Stimulated activated CD8-positive, alpha-beta memory T cell treated with anti-CD3 and anti-CD28 coated beads, Interleukin-4, amount 100 ng/mL, for 1 hour (primary cell): Measurements from ENCODE around the gene SAT1.

ENCODE experiments used
- DNase-seq, 2 donors: peaks; one replicate each; pipeline ENCODE4 v3.0.0-alpha.2; 2020; ENCODE audit warnings: low read depth in 2 of 2, low spot score in 1 of 2

Gene SAT1

GRCh38 chrX:23773601-23774175 is 9.3 kb upstream of the SAT1 start:
- no peak for DNase-seq

DNA sequence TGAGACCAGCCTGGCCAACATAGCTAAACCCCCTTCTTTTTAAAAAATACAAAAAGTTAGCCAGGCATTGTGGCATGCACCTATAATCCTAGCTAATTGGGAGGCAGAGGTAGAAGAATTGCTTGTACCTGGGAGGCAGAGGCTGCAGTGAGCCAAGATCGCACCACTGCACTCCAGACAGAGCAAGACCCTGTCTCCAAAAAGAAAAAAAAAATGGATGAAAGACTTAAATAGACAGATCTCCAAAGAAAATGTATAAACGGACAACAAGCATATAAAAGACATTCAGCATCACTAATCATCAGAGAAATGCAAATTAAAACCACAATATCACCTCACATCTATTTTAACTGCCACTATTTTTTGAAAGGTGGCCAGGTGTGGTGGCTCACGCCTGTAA is 6.6 kb upstream of the SAT1 start:
- no peak for DNase-seq

- no peak for DNase-seq
Observed at GRCh38 chrX:23779025-23779424, 3.9 kb upstream of the SAT1 start.

- DNase-seq = no peak
Observed at GRCh38 chrX:23782455-23782854, 518 bp upstream of the SAT1 start.

- DNase-seq = no peak
Observed at GRCh38 chrX:23783589-23784469, 856 bp downstream of the SAT1 start.

- DNase-seq = no peak
Observed at GRCh38 chrX:23784470-23785331, 1.7 kb downstream of the SAT1 start.

DNA sequence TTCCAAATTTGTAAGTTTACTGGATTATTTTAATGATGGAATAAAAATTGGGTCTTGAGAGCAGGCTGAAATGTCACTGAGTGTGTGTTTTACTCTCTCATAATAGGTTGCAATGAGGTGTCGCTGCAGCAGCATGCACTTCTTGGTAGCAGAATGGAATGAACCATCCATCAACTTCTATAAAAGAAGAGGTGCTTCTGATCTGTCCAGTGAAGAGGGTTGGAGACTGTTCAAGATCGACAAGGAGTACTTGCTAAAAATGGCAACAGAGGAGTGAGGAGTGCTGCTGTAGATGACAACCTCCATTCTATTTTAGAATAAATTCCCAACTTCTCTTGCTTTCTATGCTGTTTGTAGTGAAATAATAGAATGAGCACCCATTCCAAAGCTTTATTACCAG is 2.6 kb downstream of the SAT1 start:
- no peak for DNase-seq

- no peak for DNase-seq
Observed at GRCh38 chrX:23786268-23786815, 3.4 kb downstream of the SAT1 start.

DNA sequence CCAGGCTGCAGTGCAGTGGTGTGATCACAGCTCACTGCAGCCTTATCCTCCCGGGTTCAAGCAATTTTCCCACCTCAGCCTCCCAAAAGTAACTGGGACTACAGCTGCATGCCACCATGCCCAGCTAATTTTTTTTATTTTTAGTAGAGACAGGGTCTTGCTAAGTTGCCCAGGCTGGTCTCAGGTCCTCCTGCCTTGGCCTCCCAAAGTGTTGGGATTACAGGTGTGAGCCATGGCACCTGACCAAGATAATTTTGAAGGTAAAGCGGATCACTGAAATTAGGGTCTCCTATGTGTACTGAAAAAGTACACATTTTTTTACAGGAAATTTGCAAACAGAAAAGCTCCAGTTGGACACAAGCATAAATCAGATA is 4.8 kb downstream of the SAT1 start:
- DNase-seq = no peak

DNA sequence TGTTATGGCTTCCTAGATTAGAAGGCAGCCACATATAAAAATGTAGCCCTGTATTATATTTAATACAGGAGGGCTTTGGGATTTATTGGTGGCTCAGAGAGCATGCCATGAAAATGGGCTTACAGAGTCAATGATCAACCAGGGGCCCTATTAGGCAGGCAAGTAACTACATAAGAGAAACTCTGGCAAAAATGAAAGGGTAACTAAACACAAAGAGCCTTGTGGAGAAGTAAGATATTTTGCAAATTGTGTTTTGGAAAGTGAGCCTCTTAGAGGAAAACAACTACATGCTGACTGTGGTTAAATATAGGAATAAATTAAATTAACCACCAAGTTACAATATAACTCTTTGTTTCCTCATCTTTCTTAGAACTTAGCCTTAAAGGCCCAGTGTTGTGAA is 5.5 kb downstream of the SAT1 start:
- no peak for DNase-seq

DNA sequence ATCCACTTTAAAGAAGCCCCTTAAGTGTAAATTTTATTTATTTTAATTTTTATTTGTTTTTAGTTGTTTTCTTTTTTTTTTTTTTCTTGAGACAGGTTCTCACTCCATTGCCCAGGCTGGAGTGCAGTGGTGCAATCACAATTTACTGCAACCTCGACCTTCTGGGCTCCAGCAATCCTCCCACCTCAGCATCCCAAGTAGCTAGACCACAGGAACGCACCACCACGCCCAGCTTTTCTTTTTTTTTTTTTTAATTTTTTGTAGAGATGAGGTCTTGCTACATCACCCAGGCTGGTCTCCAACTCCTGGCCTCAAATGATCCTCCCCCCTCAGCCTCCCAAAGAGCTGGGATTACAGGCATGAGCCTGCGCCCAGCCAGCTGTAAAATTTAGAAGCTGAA is 6.0 kb downstream of the SAT1 start:
- DNase-seq = no peak

- DNase-seq = no peak
Observed at GRCh38 chrX:23789386-23790154, 6.6 kb downstream of the SAT1 start.

DNA sequence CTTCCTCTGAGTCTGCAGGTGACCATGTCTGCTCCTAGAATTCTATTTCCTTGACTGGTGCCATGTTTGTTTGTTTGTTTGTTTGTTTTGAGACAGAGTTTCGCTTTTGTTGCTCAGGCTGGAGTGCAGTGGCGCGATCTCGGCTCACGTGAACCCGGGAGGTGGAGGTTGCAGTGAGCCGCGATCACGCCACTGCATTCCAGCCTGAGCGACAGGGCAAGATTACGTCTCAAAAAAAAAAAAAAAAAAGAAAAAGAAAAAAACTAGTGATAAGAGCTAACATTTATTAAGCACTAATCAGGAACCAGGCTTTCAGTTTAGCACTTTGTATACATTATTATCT is 7.2 kb downstream of the SAT1 start:
- no peak for DNase-seq

DNA sequence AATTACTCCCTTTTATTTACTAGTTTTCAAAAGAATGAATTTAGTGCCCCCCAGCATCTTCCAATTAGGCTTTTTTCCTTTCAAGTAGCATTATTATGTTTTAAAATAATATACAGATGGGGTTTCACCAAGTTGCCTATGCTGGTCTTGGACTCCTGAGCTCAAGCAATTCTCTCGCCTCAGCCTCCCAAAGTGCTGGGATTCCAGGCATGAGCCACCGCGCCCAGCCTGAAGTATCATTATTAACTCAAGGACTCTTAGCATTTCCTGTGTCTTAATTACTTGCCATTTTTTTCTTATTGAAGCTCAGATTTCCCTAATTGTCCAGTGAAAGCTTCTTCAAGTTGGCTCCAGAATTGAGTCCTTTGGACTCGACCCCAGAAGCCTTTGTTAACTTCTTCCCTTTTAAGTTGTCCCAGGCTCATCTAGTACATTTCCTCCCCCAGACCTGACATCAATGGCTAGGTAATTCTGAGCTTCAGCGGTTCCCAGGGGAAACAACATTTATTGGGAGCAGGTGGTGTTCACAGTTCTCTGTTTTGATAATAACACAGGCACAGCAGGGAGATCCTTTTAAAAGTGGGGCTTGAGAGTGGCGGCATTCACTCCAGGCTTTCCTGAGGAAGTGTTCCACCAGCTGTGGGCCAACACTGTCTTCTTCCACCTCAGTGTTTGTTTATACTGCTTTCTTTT is 10.0 kb downstream of the SAT1 start:
- no peak for DNase-seq

- DNase-seq = no peak
Observed at GRCh38 chrX:23795221-23795620, 12.2 kb downstream of the SAT1 start.

- no peak for DNase-seq
Observed at GRCh38 chrX:23797371-23798128, 14.6 kb downstream of the SAT1 start.

GRCh38 chrX:23799469-23800065 is 16.6 kb downstream of the SAT1 start:
- no peak for DNase-seq

DNA sequence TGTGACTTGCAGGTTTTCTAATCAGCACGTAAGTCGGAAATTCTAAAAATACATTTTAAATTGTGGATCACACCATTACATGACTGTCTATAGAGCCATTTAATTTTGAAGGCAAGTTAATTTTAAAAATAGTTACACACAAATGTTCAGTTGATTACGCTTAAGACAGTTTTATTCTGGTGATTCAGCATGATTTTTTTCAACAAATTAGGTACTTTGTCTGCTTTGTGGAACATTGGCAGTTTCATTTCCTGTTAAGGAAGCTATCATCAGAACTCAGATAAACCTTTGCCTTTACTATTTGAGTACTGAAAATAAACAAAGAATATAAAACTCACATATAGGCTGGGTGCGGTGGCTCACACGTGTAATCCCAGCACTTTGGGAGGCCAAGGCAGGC is 19.5 kb downstream of the SAT1 start:
- DNase-seq = no peak

GRCh38 chrX:23803931-23804381 is 21.0 kb downstream of the SAT1 start:
- no peak for DNase-seq
